PFSK-1 (cell line): Measurements from ENCODE around the gene RBMS3.

Source experiments
- FOXP2 ChIP-seq: optimal IDR thresholded peaks from 2 replicates; pipeline ENCODE3; 2011; ENCODE audit warnings: borderline replicate concordance, control low read depth, inconsistent platforms; ENCODE audit not compliant: insufficient read depth; ENCODE audit errors: extremely low read length, extremely low read depth
- POLR2AphosphoS5 ChIP-seq: IDR thresholded peaks from 2 replicates; pipeline ENCODE4 v1.6.1; 2012; ENCODE audit warnings: low read depth, mild to moderate bottlenecking, control low read depth, low read length, moderate library complexity
- SIN3A ChIP-seq: IDR thresholded peaks from 2 replicates; pipeline ENCODE4 v1.6.1; 2012; ENCODE audit warnings: mild to moderate bottlenecking, low read length, moderate library complexity, borderline replicate concordance; ENCODE audit not compliant: insufficient read depth
- TAF1 ChIP-seq: IDR thresholded peaks from 2 replicates; pipeline ENCODE4 v1.6.1; 2012; ENCODE audit warnings: low read length, control low read depth, borderline replicate concordance; ENCODE audit not compliant: insufficient read depth
- TF ChIP-seq, protein P1 (sequence below), 2 experiments: IDR thresholded peaks; 2 replicates each; pipeline versions ENCODE4 v1.6.1 to v1.8.0; 2011 to 2012; ENCODE audit warnings: low read depth in 2 of 2, low read length in 2 of 2, control low read depth in 1 of 2, inconsistent platforms in 1 of 2, mild to moderate bottlenecking in 1 of 2, moderate library complexity in 1 of 2; ENCODE audit not compliant: insufficient read depth in 1 of 2

Gene RBMS3

GRCh38 chr3:29755416-29755815 is 474.5 kb downstream of the RBMS3 start:
- TF ChIP-seq TAF1, result no peak
- no peak for TF ChIP-seq FOXP2
- TF ChIP-seq POLR2AphosphoS5, result no peak
- TF ChIP-seq SIN3A, result no peak

DNA sequence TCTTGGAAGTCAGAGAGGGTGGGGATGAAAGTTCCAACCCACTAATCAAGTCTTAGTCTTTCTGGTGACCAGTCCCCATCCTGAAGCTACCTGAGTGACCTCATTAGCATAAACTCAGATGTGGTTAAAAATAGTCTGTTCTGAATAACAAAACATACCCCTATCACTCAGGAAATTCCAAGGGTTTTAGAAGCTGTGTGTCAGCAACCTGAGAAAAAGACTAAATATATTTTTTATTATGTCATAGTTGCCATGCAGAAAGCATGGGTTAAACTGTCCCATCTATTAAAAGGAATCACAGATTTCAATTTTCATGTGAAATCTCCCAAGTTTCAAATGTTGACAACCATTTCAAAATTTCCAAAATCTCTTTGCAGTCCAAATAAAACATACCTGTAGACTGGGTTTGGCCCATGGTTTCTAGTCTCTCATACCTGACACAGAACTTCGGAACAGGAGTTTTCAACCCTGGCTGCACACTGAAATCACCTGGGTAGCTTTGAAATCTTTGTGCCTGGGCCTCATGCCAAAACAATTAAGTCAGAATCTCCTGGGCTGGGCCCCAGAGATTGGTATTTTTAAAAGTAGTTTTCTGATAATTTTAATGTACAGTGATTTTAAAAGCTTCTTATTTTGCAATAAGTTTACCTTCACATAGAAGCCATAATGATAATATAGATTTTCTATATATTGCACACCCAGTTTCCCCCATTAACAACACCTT is 476.3 kb downstream of the RBMS3 start:
- TF ChIP-seq, protein P1, sequence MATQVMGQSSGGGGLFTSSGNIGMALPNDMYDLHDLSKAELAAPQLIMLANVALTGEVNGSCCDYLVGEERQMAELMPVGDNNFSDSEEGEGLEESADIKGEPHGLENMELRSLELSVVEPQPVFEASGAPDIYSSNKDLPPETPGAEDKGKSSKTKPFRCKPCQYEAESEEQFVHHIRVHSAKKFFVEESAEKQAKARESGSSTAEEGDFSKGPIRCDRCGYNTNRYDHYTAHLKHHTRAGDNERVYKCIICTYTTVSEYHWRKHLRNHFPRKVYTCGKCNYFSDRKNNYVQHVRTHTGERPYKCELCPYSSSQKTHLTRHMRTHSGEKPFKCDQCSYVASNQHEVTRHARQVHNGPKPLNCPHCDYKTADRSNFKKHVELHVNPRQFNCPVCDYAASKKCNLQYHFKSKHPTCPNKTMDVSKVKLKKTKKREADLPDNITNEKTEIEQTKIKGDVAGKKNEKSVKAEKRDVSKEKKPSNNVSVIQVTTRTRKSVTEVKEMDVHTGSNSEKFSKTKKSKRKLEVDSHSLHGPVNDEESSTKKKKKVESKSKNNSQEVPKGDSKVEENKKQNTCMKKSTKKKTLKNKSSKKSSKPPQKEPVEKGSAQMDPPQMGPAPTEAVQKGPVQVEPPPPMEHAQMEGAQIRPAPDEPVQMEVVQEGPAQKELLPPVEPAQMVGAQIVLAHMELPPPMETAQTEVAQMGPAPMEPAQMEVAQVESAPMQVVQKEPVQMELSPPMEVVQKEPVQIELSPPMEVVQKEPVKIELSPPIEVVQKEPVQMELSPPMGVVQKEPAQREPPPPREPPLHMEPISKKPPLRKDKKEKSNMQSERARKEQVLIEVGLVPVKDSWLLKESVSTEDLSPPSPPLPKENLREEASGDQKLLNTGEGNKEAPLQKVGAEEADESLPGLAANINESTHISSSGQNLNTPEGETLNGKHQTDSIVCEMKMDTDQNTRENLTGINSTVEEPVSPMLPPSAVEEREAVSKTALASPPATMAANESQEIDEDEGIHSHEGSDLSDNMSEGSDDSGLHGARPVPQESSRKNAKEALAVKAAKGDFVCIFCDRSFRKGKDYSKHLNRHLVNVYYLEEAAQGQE (IDR thresholded peaks at IDR 0.05; ENCODE audit: insufficient read depth in 1 of 2, low read depth in 2 of 2, low read length in 2 of 2), result no peak
- TF ChIP-seq TAF1 (no peak), SIN3A (no peak)

- TF ChIP-seq POLR2AphosphoS5, result no peak
- TF ChIP-seq FOXP2, result no peak
- TF ChIP-seq SIN3A, result no peak
- TF ChIP-seq TAF1, result no peak
Measured at GRCh38 chr3:29758108-29758433, 477.2 kb downstream of the RBMS3 start.

GRCh38 chr3:29758434-29759322 is 477.8 kb downstream of the RBMS3 start:
- TF ChIP-seq FOXP2 (no peak), TAF1 (no peak), POLR2AphosphoS5 (no peak), SIN3A (no peak)
- TF ChIP-seq, protein P1 (IDR thresholded peaks at IDR 0.05; ENCODE audit: insufficient read depth in 1 of 2, low read depth in 2 of 2, low read length in 2 of 2), result no peak

- no peak for TF ChIP-seq FOXP2
- TF ChIP-seq SIN3A, result no peak
- no peak for TF ChIP-seq TAF1
- no peak for TF ChIP-seq POLR2AphosphoS5
- TF ChIP-seq, protein P1 (IDR thresholded peaks at IDR 0.05; ENCODE audit: insufficient read depth in 1 of 2, low read depth in 2 of 2, low read length in 2 of 2), result no peak
Measured at GRCh38 chr3:29759411-29760225, 478.7 kb downstream of the RBMS3 start.
